Endothelial cell of umbilical vein (primary cell): Measurements from ENCODE around the gene C19orf44. TPM values are rescaled to one million over a fixed set of nuclear protein-coding genes. Genes with fewer than 3 reads are reported as not detected.

Experiments used
- BruUV-seq: library from RNA; stranded (reverse); fragments of 400-500 nt; replicated peaks from 2 replicates; lab custom pipeline; 2021; lab: Mats Ljungman, UMichigan
- CTCF ChIA-PET: fragments of 300-600, 350-600 bp; sonication (Branson Sonifier 250); formaldehyde crosslinking; loops from one replicate; lab custom pipeline; 2021; ENCODE audit warnings: antibody characterized with exemption, inconsistent platforms; lab: Charles Lee
- POLR2A ChIA-PET: fragments of 300-600, 350-600 bp; sonication (Branson Sonifier 250); formaldehyde crosslinking; loops from one replicate; lab custom pipeline; 2021; ENCODE audit warnings: antibody characterized with exemption, inconsistent platforms; lab: Charles Lee
- DNase-seq: peaks from one replicate; pipeline ENCODE4 v3.0.0-alpha.2; 2011; ENCODE audit warnings: low read depth, low spot score
- FAIRE-seq: peaks from 2 replicates; lab custom pipeline; 2011; peaks lifted over from hg19 to GRCh38; lab: Jason Lieb, UNC
- H2AFZ ChIP-seq: 2 replicates; pipeline ENCODE4 v1.6.0; 2012; ENCODE audit warnings: low read depth, low read length, control low read depth, inconsistent platforms
- H3K27ac ChIP-seq: 2 replicates; pipeline ENCODE4 v1.5.1; 2011; ENCODE audit warnings: low read depth, mild to moderate bottlenecking, control low read depth, low read length, moderate library complexity; ENCODE audit not compliant: insufficient read depth
- H3K27me3 ChIP-seq, 2 experiments: 2 replicates each; pipeline versions ENCODE4 v1.6.0 to v1.6.1; 2011; ENCODE audit warnings: low read length in 2 of 2, mixed read lengths in 1 of 2; ENCODE audit not compliant: control insufficient read depth in 2 of 2, insufficient read depth in 2 of 2
- H3K36me3 ChIP-seq, 2 experiments: 2 replicates in 1 of 2; 3 replicates in 1 of 2; pipeline ENCODE4 v1.5.1; 2011; ENCODE audit warnings: low read length in 2 of 2, mild to moderate bottlenecking in 1 of 2, moderate library complexity in 1 of 2; ENCODE audit not compliant: control insufficient read depth in 2 of 2, insufficient read depth in 2 of 2; ENCODE audit errors: extremely low read depth in 1 of 2
- H3K4me1 ChIP-seq: 3 replicates; pipeline ENCODE4 v1.5.1; 2011; ENCODE audit warnings: mild to moderate bottlenecking, low read length; ENCODE audit not compliant: control insufficient read depth, insufficient read depth; ENCODE audit errors: extremely low read depth
- H3K4me2 ChIP-seq: 2 replicates; pipeline ENCODE4 v1.6.1; 2011; ENCODE audit warnings: low read length, control low read depth, mixed read lengths; ENCODE audit not compliant: insufficient read depth
- H3K4me3 ChIP-seq, 3 experiments: fragments of 200-600 bp in 1 of 3; sonication (generic), shearing (Covaris generic) in 1 of 3; replicated peaks in 1 of 3; 2 replicates each; pipeline ENCODE4 v1.5.1; 2011 to 2016; ENCODE audit warnings: control low read depth in 3 of 3, low read length in 3 of 3, mild to moderate bottlenecking in 2 of 3, inconsistent platforms in 1 of 3, low read depth in 1 of 3, moderate library complexity in 1 of 3; ENCODE audit not compliant: insufficient read depth in 1 of 3
- H3K79me2 ChIP-seq: 2 replicates; pipeline ENCODE4 v1.6.0; 2012; ENCODE audit warnings: low read length, inconsistent platforms; ENCODE audit not compliant: control insufficient read depth, insufficient read depth
- H3K9ac ChIP-seq: replicated peaks from 2 replicates; pipeline ENCODE3; 2011; ENCODE audit warnings: low read length, control low read depth; ENCODE audit not compliant: insufficient read depth; ENCODE audit errors: extremely low read depth
- H3K9me1 ChIP-seq: replicated peaks from 3 replicates; pipeline ENCODE4 v1.6.0; 2011; ENCODE audit warnings: mild to moderate bottlenecking, low read length; ENCODE audit not compliant: control insufficient read depth, insufficient read depth; ENCODE audit errors: extremely low read depth
- H3K9me3 ChIP-seq: replicated peaks from 2 replicates; pipeline ENCODE4 v1.5.1; 2012; ENCODE audit warnings: low read length, inconsistent platforms; ENCODE audit not compliant: control insufficient read depth, insufficient read depth
- H4K20me1 ChIP-seq: replicated peaks from 2 replicates; pipeline ENCODE3; 2011; ENCODE audit warnings: mild to moderate bottlenecking, low read length; ENCODE audit not compliant: control insufficient read depth, insufficient read depth; ENCODE audit errors: extremely low read depth
- CTCF ChIP-seq, 2 donors: IDR thresholded peaks; 1 replicate in 1 of 2; 2 replicates in 1 of 2; pipeline ENCODE4 v1.5.1; 2011; ENCODE audit warnings: low read length in 2 of 2, mild to moderate bottlenecking in 2 of 2, moderate library complexity in 2 of 2, control low read depth in 1 of 2, inconsistent platforms in 1 of 2, low read depth in 1 of 2; ENCODE audit not compliant: insufficient read depth in 1 of 2; ENCODE audit errors: extremely low read depth in 1 of 2
- EZH2 ChIP-seq: IDR thresholded peaks from 2 replicates; pipeline ENCODE4 v1.6.1; 2012; ENCODE audit warnings: borderline replicate concordance, low read depth, mild to moderate bottlenecking, moderate library complexity, low read length, inconsistent platforms; ENCODE audit not compliant: severe bottlenecking
- FOS ChIP-seq: IDR thresholded peaks from 2 replicates; pipeline ENCODE4 v1.6.1; 2011; ENCODE audit warnings: mild to moderate bottlenecking, low read length, moderate library complexity, borderline replicate concordance; ENCODE audit not compliant: insufficient read depth
- GATA2 ChIP-seq: IDR thresholded peaks from 2 replicates; pipeline ENCODE4 v1.7.0; 2011; ENCODE audit warnings: low read depth, mild to moderate bottlenecking, moderate library complexity, mixed read lengths, low read length; ENCODE audit not compliant: insufficient read length, insufficient read depth
- JUN ChIP-seq: IDR thresholded peaks from 2 replicates; pipeline ENCODE4 v1.6.1; 2011; ENCODE audit warnings: borderline replicate concordance, low read depth; ENCODE audit not compliant: insufficient read length, insufficient read depth
- MAX ChIP-seq: IDR thresholded peaks from 2 replicates; pipeline ENCODE4 v1.6.1; 2011; ENCODE audit not compliant: insufficient read depth, insufficient read length
- MYC ChIP-seq: IDR thresholded peaks from one replicate; pipeline ENCODE4 v1.6.1; 2011; ENCODE audit warnings: mild to moderate bottlenecking, low read depth, low read length
- POLR2A ChIP-seq: IDR thresholded peaks from 2 replicates; pipeline ENCODE4 v1.6.1; 2012; ENCODE audit warnings: low read depth, mild to moderate bottlenecking, control low read depth, low read length
- POLR2AphosphoS5 ChIP-seq: IDR thresholded peaks from 2 replicates; pipeline ENCODE4 v1.6.1; 2012; ENCODE audit warnings: low read depth, mild to moderate bottlenecking, control low read depth, low read length, moderate library complexity; ENCODE audit not compliant: insufficient read depth
- dilution Hi-C: fragments of 300-500 bp; cut with MboI; formaldehyde crosslinking; loops from one replicate; pipeline ENCODE4 v1.15.0; 2019; ENCODE audit warnings: low sequenced_read_pairs; ENCODE audit not compliant: extremely low pct_ligation_motif_present
- intact Hi-C: fragments of 100-400 bp; cut with micrococcal nuclease; formaldehyde crosslinking; loops from one replicate; pipeline ENCODE4 v1.10.0; 2022
- polyA plus RNA-seq, 4 experiments: library from polyadenylated mRNA; depleted of rRNA in 3 of 4; stranded (reverse) in 3 of 4; unstranded in 1 of 4; fragments of >200 nt; gene quantifications; 2 replicates each; pipeline versions ENCODE4 v1.2.1 to v1.2.3, GENCODE V29; 2011 to 2012; ENCODE audit warnings: missing spikeins in 1 of 4
- total RNA-seq: library from RNA; stranded (reverse); gene quantifications from 2 replicates; pipeline ENCODE4 v1.2.3, GENCODE V29; 2021

The C19orf44 gene
- total and polyA plus RNA-seq, 2 donors (not counting 3 experiments of a cell fraction or from before 2014, with no cell fraction given): 3.5 to 4.3 TPM

- no peak for FAIRE-seq
- dilution Hi-C loops: no loop called here
- no peak overlapping the region for H3K27ac ChIP-seq
- H3K27me3 ChIP-seq: no peaks in the 10 kb centered on the region
- H3K4me2 ChIP-seq: no peak overlapping the region
- intact Hi-C loops: no loop called here
- BruUV-seq: no TSS peak
- H3K9me3 ChIP-seq: no peaks in the 10 kb centered on the region
- H3K9me1 ChIP-seq: no peaks in the 10 kb centered on the region
- no peak overlapping the region for H2AFZ ChIP-seq
- H3K4me3 ChIP-seq: no peak overlapping the region
- H3K9ac ChIP-seq: no peak overlapping the region
- ChIA-PET POLR2A (no interaction called here), CTCF (interaction anchor here (1.6 kb wide), 1 partner anchor 23 kb away, joined by 5 read pairs; no protein-coding TSS in a partner anchor)
- H3K79me2 ChIP-seq: peaks cover 56% of the 10 kb centered on the region
- H4K20me1 ChIP-seq: no peaks in the 10 kb centered on the region
- no peak for DNase-seq
- no peaks in the 10 kb centered on the region for H3K36me3 ChIP-seq
- H3K4me1 ChIP-seq: peaks cover 24% of the 10 kb centered on the region
- TF ChIP-seq EZH2 (no peak), MAX (no peak), FOS (no peak), POLR2A (no peak), CTCF (IDR thresholded peaks at IDR 0.05; ENCODE audit: extremely low read depth in 1 of 2, insufficient read depth in 1 of 2, low read depth in 1 of 2, low read length in 2 of 2) (no peak), MYC (no peak), GATA2 (no peak), POLR2AphosphoS5 (no peak), JUN (no peak)
These were observed 37.5 kb upstream of the C19orf44 start for GRCh38 chr19:16458391-16459341.
